ENCODE data around the gene DYRK1B.
A peak's percentile ranks its signal among the peaks of the same experiment; 100 is the strongest.

DYRK1B gene

GRCh38 chr19:39843919-39844793 lies 10.2 kb upstream of the DYRK1B start:
- H3K27me3 ChIP-seq (ENCODE audit: control insufficient read depth in 1 of 2, insufficient read depth in 2 of 2, low read length in 2 of 2), result no peaks in the 10 kb centered on the region
- no peak overlapping the region for H3K4me3 ChIP-seq (ENCODE audit: low read depth in 1 of 2, low read length in 2 of 2)
- H3K36me3 ChIP-seq (ENCODE audit: control insufficient read depth in 1 of 2, insufficient read depth in 2 of 2, low read length in 2 of 2), result peaks cover 8 to 12% of the 10 kb centered on the region in 2 donors
- no peak overlapping the region for H3K27ac ChIP-seq (ENCODE audit: low read depth, low read length)
- peaks cover 35 to 41% of the 10 kb centered on the region in 2 donors for H3K4me1 ChIP-seq (ENCODE audit: control insufficient read depth in 1 of 2, insufficient read depth in 2 of 2, low read length in 2 of 2)
- peak overlapping the region; percentile 17 to 92 for H3K9ac ChIP-seq (ENCODE audit: low read depth in 1 of 2, low read length in 2 of 2)
- no peaks in the 10 kb centered on the region for H3K9me3 ChIP-seq (ENCODE audit: control insufficient read depth in 1 of 2, low read length in 2 of 2)

GRCh38 chr19:39842693-39843435 lies 8.9 kb upstream of the DYRK1B start:
- Histone ChIP-seq H3K36me3 (ENCODE audit: control insufficient read depth in 1 of 2, insufficient read depth in 2 of 2, low read length in 2 of 2) (peaks cover 10 to 23% of the 10 kb centered on the region in 2 donors), H3K27ac (ENCODE audit: low read depth, low read length) (no peak overlapping the region), H3K27me3 (ENCODE audit: control insufficient read depth in 1 of 2, insufficient read depth in 2 of 2, low read length in 2 of 2) (no peaks in the 10 kb centered on the region), H3K9ac (ENCODE audit: low read depth in 1 of 2, low read length in 2 of 2) (no peak overlapping the region), H3K4me3 (ENCODE audit: low read depth in 1 of 2, low read length in 2 of 2) (no peak overlapping the region), H3K4me1 (ENCODE audit: control insufficient read depth in 1 of 2, insufficient read depth in 2 of 2, low read length in 2 of 2) (peaks cover 35 to 41% of the 10 kb centered on the region in 2 donors), H3K9me3 (ENCODE audit: control insufficient read depth in 1 of 2, low read length in 2 of 2) (no peaks in the 10 kb centered on the region)

- Histone ChIP-seq H3K4me3 (ENCODE audit: low read depth in 1 of 2, low read length in 2 of 2) (no peak overlapping the region), H3K9ac (ENCODE audit: low read depth in 1 of 2, low read length in 2 of 2) (no peak overlapping the region), H3K9me3 (ENCODE audit: control insufficient read depth in 1 of 2, low read length in 2 of 2) (no peaks in the 10 kb centered on the region), H3K27ac (ENCODE audit: low read depth, low read length) (no peak overlapping the region), H3K36me3 (ENCODE audit: control insufficient read depth in 1 of 2, insufficient read depth in 2 of 2, low read length in 2 of 2) (peaks cover 20 to 36% of the 10 kb centered on the region in 2 donors), H3K27me3 (ENCODE audit: control insufficient read depth in 1 of 2, insufficient read depth in 2 of 2, low read length in 2 of 2) (no peaks in the 10 kb centered on the region), H3K4me1 (ENCODE audit: control insufficient read depth in 1 of 2, insufficient read depth in 2 of 2, low read length in 2 of 2) (peaks cover 25 to 27% of the 10 kb centered on the region in 2 donors)
Observed at GRCh38 chr19:39841041-39841440, 7.1 kb upstream of the DYRK1B start.

GRCh38 chr19:39840492-39840891 lies 6.5 kb upstream of the DYRK1B start:
- no peak overlapping the region for H3K27ac ChIP-seq (ENCODE audit: low read depth, low read length)
- no peaks in the 10 kb centered on the region for H3K9me3 ChIP-seq (ENCODE audit: control insufficient read depth in 1 of 2, low read length in 2 of 2)
- H3K27me3 ChIP-seq (ENCODE audit: control insufficient read depth in 1 of 2, insufficient read depth in 2 of 2, low read length in 2 of 2), result no peaks in the 10 kb centered on the region
- H3K36me3 ChIP-seq (ENCODE audit: control insufficient read depth in 1 of 2, insufficient read depth in 2 of 2, low read length in 2 of 2), result peaks cover 20 to 36% of the 10 kb centered on the region in 2 donors
- H3K4me3 ChIP-seq (ENCODE audit: low read depth in 1 of 2, low read length in 2 of 2), result no peak overlapping the region
- H3K4me1 ChIP-seq (ENCODE audit: control insufficient read depth in 1 of 2, insufficient read depth in 2 of 2, low read length in 2 of 2), result peaks cover 24 to 25% of the 10 kb centered on the region in 2 donors
- no peak overlapping the region for H3K9ac ChIP-seq (ENCODE audit: low read depth in 1 of 2, low read length in 2 of 2)

- Histone ChIP-seq H3K27me3 (ENCODE audit: control insufficient read depth in 1 of 2, insufficient read depth in 2 of 2, low read length in 2 of 2) (no peaks in the 10 kb centered on the region), H3K9ac (ENCODE audit: low read depth in 1 of 2, low read length in 2 of 2) (no peak overlapping the region), H3K36me3 (ENCODE audit: control insufficient read depth in 1 of 2, insufficient read depth in 2 of 2, low read length in 2 of 2) (peaks cover 20 to 39% of the 10 kb centered on the region in 2 donors), H3K4me3 (ENCODE audit: low read depth in 1 of 2, low read length in 2 of 2) (no peak overlapping the region), H3K4me1 (ENCODE audit: control insufficient read depth in 1 of 2, insufficient read depth in 2 of 2, low read length in 2 of 2) (peaks cover 17 to 18% of the 10 kb centered on the region in 2 donors), H3K9me3 (ENCODE audit: control insufficient read depth in 1 of 2, low read length in 2 of 2) (no peaks in the 10 kb centered on the region), H3K27ac (ENCODE audit: low read depth, low read length) (no peak overlapping the region)
Observed at GRCh38 chr19:39839678-39840327, 5.8 kb upstream of the DYRK1B start.

GRCh38 chr19:39838569-39838968 lies 4.6 kb upstream of the DYRK1B start:
- H3K27ac ChIP-seq (ENCODE audit: low read depth, low read length), result no peak overlapping the region
- no peak overlapping the region for H3K4me3 ChIP-seq (ENCODE audit: low read depth in 1 of 2, low read length in 2 of 2)
- no peaks in the 10 kb centered on the region for H3K9me3 ChIP-seq (ENCODE audit: control insufficient read depth in 1 of 2, low read length in 2 of 2)
- H3K27me3 ChIP-seq (ENCODE audit: control insufficient read depth in 1 of 2, insufficient read depth in 2 of 2, low read length in 2 of 2), result no peaks in the 10 kb centered on the region
- peaks cover 20 to 45% of the 10 kb centered on the region in 2 donors for H3K36me3 ChIP-seq (ENCODE audit: control insufficient read depth in 1 of 2, insufficient read depth in 2 of 2, low read length in 2 of 2)
- no peak overlapping the region for H3K9ac ChIP-seq (ENCODE audit: low read depth in 1 of 2, low read length in 2 of 2)
- peaks cover 14 to 15% of the 10 kb centered on the region in 2 donors for H3K4me1 ChIP-seq (ENCODE audit: control insufficient read depth in 1 of 2, insufficient read depth in 2 of 2, low read length in 2 of 2)

GRCh38 chr19:39837978-39838377 lies 4.0 kb upstream of the DYRK1B start:
- Histone ChIP-seq H3K36me3 (ENCODE audit: control insufficient read depth in 1 of 2, insufficient read depth in 2 of 2, low read length in 2 of 2) (peaks cover 20 to 45% of the 10 kb centered on the region in 2 donors), H3K27ac (ENCODE audit: low read depth, low read length) (no peak overlapping the region), H3K9ac (ENCODE audit: low read depth in 1 of 2, low read length in 2 of 2) (no peak overlapping the region), H3K4me3 (ENCODE audit: low read depth in 1 of 2, low read length in 2 of 2) (no peak overlapping the region), H3K9me3 (ENCODE audit: control insufficient read depth in 1 of 2, low read length in 2 of 2) (no peaks in the 10 kb centered on the region), H3K4me1 (ENCODE audit: control insufficient read depth in 1 of 2, insufficient read depth in 2 of 2, low read length in 2 of 2) (peaks cover 12 to 14% of the 10 kb centered on the region in 2 donors), H3K27me3 (ENCODE audit: control insufficient read depth in 1 of 2, insufficient read depth in 2 of 2, low read length in 2 of 2) (no peaks in the 10 kb centered on the region)

- peak overlapping the region; percentile 61 to 83 for H3K4me3 ChIP-seq (ENCODE audit: low read depth in 1 of 2, low read length in 2 of 2)
- peak overlapping the region in 1 of 2 donors; percentile 56 for H3K9ac ChIP-seq (ENCODE audit: low read depth in 1 of 2, low read length in 2 of 2)
- peaks cover 27 to 59% of the 10 kb centered on the region in 2 donors for H3K36me3 ChIP-seq (ENCODE audit: control insufficient read depth in 1 of 2, insufficient read depth in 2 of 2, low read length in 2 of 2)
Observed at GRCh38 chr19:39834287-39834841, 402 bp upstream of the DYRK1B start.

GRCh38 chr19:39833160-39833463 lies 850 bp downstream of the DYRK1B start:
- Histone ChIP-seq H3K9ac (ENCODE audit: low read depth in 1 of 2, low read length in 2 of 2) (peak overlapping the region; percentile 65 to 68), H3K27me3 (ENCODE audit: control insufficient read depth in 1 of 2, insufficient read depth in 2 of 2, low read length in 2 of 2) (no peaks in the 10 kb centered on the region), H3K4me1 (ENCODE audit: control insufficient read depth in 1 of 2, insufficient read depth in 2 of 2, low read length in 2 of 2) (peaks cover 14 to 18% of the 10 kb centered on the region in 2 donors), H3K36me3 (ENCODE audit: control insufficient read depth in 1 of 2, insufficient read depth in 2 of 2, low read length in 2 of 2) (peaks cover 28 to 56% of the 10 kb centered on the region in 2 donors), H3K4me3 (ENCODE audit: low read depth in 1 of 2, low read length in 2 of 2) (peak overlapping the region; percentile 80 to 83), H3K9me3 (ENCODE audit: control insufficient read depth in 1 of 2, low read length in 2 of 2) (no peaks in the 10 kb centered on the region), H3K27ac (ENCODE audit: low read depth, low read length) (peak overlapping the region; percentile 68)

More at GRCh38 chr19:39834287-39834841, 402 bp upstream of the DYRK1B start:
- H3K4me1 ChIP-seq (ENCODE audit: control insufficient read depth in 1 of 2, insufficient read depth in 2 of 2, low read length in 2 of 2), result peaks cover 14 to 18% of the 10 kb centered on the region in 2 donors
- H3K27me3 ChIP-seq (ENCODE audit: control insufficient read depth in 1 of 2, insufficient read depth in 2 of 2, low read length in 2 of 2), result no peaks in the 10 kb centered on the region
- H3K27ac ChIP-seq (ENCODE audit: low read depth, low read length), result no peak overlapping the region
- H3K9me3 ChIP-seq (ENCODE audit: control insufficient read depth in 1 of 2, low read length in 2 of 2), result no peaks in the 10 kb centered on the region
